ENCODE data around the gene CCDC89.

GRCh38 chr11:85665733-85666132 is 20.3 kb downstream of the CCDC89 start:
- TF ChIP-seq CTCF (conservative IDR thresholded peaks at IDR 0.05; ENCODE audit: low read depth, low read length) = no peak
- no peak for TF ChIP-seq POLR2A (IDR thresholded peaks at IDR 0.05; ENCODE audit: low read depth, low read length)
- no peak for TF ChIP-seq MAZ (IDR thresholded peaks at IDR 0.05; ENCODE audit: borderline replicate concordance, low read depth, low read length)
- TF ChIP-seq RFX5 (IDR thresholded peaks at IDR 0.05; ENCODE audit: low read depth, low read length) = no peak
- TF ChIP-seq CHD1 (IDR thresholded peaks at IDR 0.05; ENCODE audit: low read depth, low read length) = no peak
- no peak for TF ChIP-seq BHLHE40 (IDR thresholded peaks at IDR 0.05; ENCODE audit: low read depth, low read length)
- no peak for TF ChIP-seq MAFK (IDR thresholded peaks at IDR 0.05; ENCODE audit: low read depth, low read length)

All from IMR-90 (cell line).